Measurements from ENCODE around the gene DSC1.

GRCh38 chr18:31129398-31130115 is 33.1 kb downstream of the DSC1 start:
- TF ChIP-seq SP1 (IDR thresholded peaks at IDR 0.05): no peak
- no peak for TF ChIP-seq L3MBTL2 (conservative IDR thresholded peaks at IDR 0.05)
- no peak for TF ChIP-seq ARNT (IDR thresholded peaks at IDR 0.05)
- TF ChIP-seq SUZ12 (IDR thresholded peaks at IDR 0.05): no peak
- TF ChIP-seq HDGF (IDR thresholded peaks at IDR 0.05; ENCODE audit: borderline replicate concordance): no peak
- TF ChIP-seq BHLHE40 (IDR thresholded peaks at IDR 0.05; ENCODE audit: borderline replicate concordance): no peak
- no peak for TF ChIP-seq ELF4 (IDR thresholded peaks at IDR 0.05)
- no peak for TF ChIP-seq ZNF384 (IDR thresholded peaks at IDR 0.05)
- TF ChIP-seq NFRKB (IDR thresholded peaks at IDR 0.05): no peak
- TF ChIP-seq CTBP1 (IDR thresholded peaks at IDR 0.05; ENCODE audit: borderline replicate concordance): no peak
- no peak for TF ChIP-seq FOXK2 (IDR thresholded peaks at IDR 0.05)
- TF ChIP-seq FOXA1 (IDR thresholded peaks at IDR 0.05): no peak
